HG03469 (cell line): ENCODE results near the gene IL2RA.
"Not testable (repeated sequence)": the region's sequence is repeated elsewhere in the genome, so short reads cannot be mapped to it uniquely, and the experiment has no call there.

Experiments used
- ATAC-seq: cut with Tn5 transposase; IDR thresholded peaks from one replicate; pipeline ENCODE4 v1.9.1; 2021; ENCODE audit warnings: mild to moderate bottlenecking, moderate library complexity, moderate number of reproducible peaks; ENCODE audit not compliant: unreplicated experiment

IL2RA gene

GRCh38 chr10:6044060-6044459 lies 18.1 kb downstream of the IL2RA start:
- no peak for ATAC-seq

DNA sequence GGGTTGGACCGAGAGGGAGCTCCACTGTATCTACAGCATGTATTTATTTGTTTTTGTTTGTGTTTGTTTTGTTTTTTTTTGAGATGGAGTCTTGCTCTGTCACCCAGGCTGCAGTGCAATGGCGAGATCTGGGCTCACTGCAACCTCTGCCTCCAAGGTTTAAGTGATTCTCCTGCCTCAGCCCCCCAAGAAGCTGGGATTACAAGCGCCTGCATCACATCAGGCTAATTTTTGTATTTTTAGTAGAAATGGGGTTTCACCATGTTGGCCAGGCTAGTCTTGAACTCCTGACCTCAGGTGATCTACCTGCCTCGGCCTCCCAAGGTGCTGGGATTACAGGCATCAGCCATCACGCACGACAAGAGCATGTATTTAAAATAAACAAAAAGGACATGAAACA lies 18.8 kb downstream of the IL2RA start:
- ATAC-seq, result not testable (repeated sequence)

GRCh38 chr10:6040205-6040604 lies 22.0 kb downstream of the IL2RA start:
- no peak for ATAC-seq

DNA sequence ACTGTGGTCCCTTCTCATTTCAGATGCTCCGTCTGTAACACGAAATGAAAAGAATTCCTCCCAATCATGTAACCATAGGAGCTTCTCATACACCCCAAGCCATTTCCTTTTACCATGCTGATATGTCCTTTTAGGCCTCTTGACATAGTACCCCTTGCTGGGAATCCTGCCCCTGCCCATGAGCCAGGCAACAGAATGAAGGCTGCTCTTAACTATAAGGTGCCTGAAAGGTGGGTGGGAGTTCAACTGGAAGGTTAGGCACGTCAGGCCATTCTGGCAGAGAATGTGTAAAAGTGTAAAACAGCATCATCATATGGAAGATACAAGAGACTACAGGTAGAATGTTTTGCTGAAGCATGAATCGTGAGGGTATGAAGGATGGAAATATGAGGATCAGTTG lies 22.5 kb downstream of the IL2RA start:
- ATAC-seq, result no peak

GRCh38 chr10:6038071-6038631 lies 24.0 kb downstream of the IL2RA start:
- no peak for ATAC-seq

DNA sequence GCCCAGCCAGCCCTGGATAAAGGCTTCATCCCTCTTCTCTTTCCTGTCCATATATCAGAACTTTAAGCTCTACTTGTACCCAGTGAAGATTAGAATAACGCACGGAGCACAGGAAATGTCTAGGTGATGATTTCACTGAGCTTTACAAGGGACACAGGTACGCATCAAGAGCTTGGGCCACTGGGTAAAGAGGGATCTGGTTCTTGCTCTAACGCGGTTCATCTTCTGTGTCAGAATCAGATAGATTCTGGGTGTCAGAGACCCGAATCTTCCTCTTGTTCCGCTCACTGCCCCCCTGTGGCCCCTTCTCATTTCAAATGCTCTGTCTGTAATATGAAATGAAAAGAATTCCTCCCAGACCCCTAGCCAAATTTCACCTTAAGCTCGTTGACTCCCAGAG lies 24.7 kb downstream of the IL2RA start:
- no peak for ATAC-seq

- no peak for ATAC-seq
Observed at GRCh38 chr10:6036861-6037321, 25.3 kb downstream of the IL2RA start.

DNA sequence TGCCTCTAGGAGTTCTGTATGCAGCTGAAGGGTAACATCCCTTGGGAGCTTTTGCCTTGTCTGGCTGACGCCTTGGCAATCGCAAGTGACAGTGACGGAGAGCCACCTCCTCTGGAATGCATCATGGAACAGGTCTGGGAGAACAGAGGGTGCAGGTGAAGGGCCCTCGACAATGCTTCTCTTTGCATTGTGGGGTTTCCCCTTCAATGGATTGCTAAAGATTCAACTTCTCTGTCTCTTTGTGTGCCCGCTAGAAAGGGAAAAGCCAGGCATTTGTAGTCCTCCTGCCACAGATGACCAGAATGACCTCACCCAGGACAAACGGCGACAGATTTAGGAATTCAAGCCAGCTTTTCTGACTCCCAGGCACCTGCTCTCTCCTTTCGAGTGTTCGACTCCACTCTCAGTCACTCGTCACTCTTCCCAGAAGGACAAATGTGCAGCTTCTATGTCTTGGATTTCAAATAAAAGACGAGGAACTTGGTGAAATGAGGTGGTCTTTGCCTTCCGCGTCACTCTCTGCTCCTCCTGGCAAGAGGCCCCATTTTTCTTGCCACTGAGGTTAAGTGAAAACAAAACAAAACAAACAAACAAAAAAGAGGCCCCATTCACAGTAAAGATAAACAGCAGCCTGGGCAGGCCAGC lies 26.1 kb downstream of the IL2RA start:
- no peak for ATAC-seq

- no peak for ATAC-seq
Observed at GRCh38 chr10:6035101-6035834, 26.9 kb downstream of the IL2RA start.

DNA sequence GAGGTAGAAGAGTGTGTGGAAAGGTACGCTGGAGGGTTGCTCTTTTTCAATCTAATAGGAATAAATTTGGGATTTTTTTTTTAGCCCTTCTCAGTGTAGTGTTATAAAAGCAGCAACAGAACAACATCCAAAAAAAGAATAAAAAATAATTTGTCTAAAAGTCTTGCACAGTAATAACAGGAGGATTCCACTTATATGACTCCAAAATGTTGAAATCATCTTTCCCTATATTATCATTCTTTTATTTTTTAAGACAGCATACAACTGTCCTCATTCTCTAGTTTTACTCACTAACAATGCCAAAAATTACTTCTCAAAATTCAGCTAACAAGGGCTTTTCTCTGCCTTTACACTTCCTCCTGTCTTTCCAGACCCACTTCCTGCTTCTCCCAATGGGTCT lies 27.8 kb downstream of the IL2RA start:
- no peak for ATAC-seq

- no peak for ATAC-seq
Observed at GRCh38 chr10:6033954-6034353, 28.2 kb downstream of the IL2RA start.

GRCh38 chr10:6030940-6031339 lies 31.2 kb downstream of the IL2RA start:
- ATAC-seq, result no peak

DNA sequence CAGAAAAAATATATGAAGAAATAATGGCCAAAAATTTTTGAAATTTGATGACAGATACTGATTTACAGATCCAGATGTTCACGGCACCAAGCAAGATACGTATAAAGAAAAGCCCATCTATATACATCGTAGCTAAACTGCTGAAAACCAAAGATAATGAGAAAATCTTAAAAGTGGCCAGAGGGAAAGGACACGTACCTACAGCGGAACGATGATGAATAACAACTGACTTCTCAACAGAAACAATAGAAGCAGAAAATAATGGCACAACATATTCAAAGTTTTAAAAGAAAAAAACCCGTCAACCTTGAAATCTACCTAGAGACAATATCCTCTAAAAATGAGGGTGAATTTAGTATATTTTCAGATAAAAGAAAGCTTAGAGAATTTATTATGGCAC lies 31.9 kb downstream of the IL2RA start:
- no peak for ATAC-seq

- no peak for ATAC-seq
Observed at GRCh38 chr10:6027929-6028328, 34.2 kb downstream of the IL2RA start.

DNA sequence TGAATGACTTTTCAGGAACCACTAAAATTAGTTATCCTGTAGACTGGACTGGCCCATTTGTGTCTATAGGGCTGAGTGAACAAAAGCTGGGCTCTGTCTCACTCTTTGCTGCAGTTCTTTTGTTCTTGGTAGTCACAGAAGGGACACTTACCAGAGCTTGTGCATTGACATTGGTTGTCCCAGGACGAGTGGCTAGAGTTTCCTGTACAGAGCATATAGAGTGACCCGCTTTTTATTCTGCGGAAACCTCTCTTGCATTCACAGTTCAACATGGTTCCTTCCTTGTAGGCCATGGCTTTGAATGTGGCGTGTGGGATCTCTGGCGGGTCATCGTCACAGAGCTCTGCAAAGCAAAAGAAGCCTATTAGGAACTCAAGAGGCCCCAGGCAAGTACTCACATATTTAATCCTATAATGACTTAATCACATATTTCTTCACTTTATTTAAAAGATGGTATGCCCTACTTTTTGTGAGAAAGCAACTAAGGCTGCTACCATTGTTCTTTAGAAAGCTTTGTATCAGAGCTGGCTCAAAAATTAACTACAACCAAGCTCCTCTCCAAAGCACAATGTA lies 36.4 kb downstream of the IL2RA start:
- no peak for ATAC-seq

- no peak for ATAC-seq
Observed at GRCh38 chr10:6024334-6024682, 37.9 kb downstream of the IL2RA start.

- no peak for ATAC-seq
Observed at GRCh38 chr10:6023661-6024333, 38.4 kb downstream of the IL2RA start.

DNA sequence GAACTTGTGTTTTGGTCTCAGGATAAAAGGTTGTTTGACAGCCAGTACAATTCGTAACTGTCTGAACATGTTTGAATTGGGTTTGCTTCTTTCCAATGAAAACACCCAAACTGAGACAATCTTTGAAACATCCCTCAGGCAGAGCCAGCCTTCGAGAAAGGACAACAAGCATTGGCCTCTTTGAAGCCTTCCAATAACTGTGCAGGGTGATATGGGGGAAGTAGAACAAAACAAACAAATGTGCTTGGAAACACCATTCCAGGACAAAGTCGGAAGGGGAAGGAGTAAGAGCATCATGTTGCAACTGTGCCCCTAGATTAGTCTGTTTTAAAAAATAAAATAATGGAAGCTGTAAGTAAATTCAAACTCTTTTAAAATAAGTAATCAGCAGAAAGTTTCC lies 39.5 kb downstream of the IL2RA start:
- no peak for ATAC-seq

GRCh38 chr10:6020826-6021225 lies 41.3 kb downstream of the IL2RA start:
- no peak for ATAC-seq

DNA sequence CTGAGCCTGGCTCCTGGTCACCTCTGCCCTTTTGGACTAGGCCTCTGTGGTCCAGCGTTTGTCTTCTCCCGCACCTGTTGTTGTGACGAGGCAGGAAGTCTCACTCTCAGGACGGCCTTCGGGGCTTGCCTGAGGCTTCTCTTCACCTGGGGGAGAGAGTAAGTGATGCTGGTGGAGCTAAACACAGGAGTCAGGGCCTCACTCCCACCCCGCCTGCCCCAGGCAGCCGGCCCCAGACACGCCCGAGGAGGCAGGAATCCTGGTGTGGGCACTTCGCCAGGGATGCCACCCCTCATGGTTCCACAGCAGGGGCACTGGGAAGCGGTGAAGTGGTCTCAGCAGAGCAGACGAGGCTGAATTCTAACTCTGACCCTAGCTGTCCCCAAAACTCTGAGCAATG lies 42.4 kb downstream of the IL2RA start:
- no peak for ATAC-seq

DNA sequence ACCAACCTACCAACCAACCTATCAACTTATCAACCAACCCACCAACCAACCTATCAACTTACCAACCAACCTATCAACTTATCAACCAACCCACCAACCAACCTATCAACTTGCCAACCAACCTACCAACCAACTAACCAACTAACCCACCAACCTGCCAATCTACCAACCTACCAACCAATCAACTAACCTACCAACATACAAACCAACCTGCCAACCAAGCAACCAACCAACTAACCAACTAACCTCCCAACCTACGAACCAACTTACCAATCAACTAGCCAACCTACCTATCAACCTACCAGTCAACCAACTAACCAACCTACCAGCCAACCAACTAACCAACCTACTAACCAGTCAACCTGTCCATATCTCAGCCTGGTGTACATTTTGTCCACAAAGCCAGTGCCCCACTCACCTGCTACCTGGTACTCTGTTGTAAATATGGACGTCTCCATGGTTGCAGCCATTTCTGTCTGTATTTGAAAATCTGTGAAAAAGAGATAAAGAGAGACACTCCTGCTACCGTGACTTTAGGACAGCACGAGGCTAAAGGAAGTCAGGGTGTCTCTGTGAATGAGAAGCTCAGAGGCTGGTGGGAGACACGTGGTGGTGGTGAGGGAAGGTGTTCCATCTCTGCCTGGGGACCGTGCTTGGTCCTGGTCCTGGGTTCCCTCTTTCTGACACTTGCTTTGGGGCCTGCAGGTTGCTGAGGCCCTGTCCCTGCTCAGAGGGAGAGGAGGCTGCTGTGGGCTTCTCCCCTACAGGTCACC lies 43.0 kb downstream of the IL2RA start:
- no peak for ATAC-seq
